Measurements from ENCODE around the gene EYS.

EYS gene

GRCh38 chr6:64010010-64010409 lies 1697.0 kb downstream of the EYS start:
- Histone ChIP-seq H3K27me3 (ENCODE audit: control insufficient read depth, insufficient read depth, low read length) (no peaks in the 10 kb centered on the region), H3K4me3 (ENCODE audit: low read depth, low read length) (no peak overlapping the region), H3K36me3 (ENCODE audit: control insufficient read depth, insufficient read depth, low read length) (no peaks in the 10 kb centered on the region), H3K4me1 (ENCODE audit: control insufficient read depth, insufficient read depth, low read length) (0 out of 2 replicates have a peak, but pooled peaks cover 3% of the 10 kb centered on the region), H3K9me3 (ENCODE audit: control insufficient read depth, insufficient read depth, low read depth, low read length) (no peaks in the 10 kb centered on the region), H3K9ac (ENCODE audit: low read length) (no peak overlapping the region), H3K27ac (ENCODE audit: low read depth, low read length) (no peak overlapping the region)

- 0 out of 2 replicates have a peak, but pooled peaks cover 2% of the 10 kb centered on the region for H3K9me3 ChIP-seq (ENCODE audit: control insufficient read depth, insufficient read depth, low read depth, low read length)
- H3K4me1 ChIP-seq (ENCODE audit: control insufficient read depth, insufficient read depth, low read length) = no peaks in the 10 kb centered on the region
- no peak overlapping the region for H3K4me3 ChIP-seq (ENCODE audit: low read depth, low read length)
- H3K36me3 ChIP-seq (ENCODE audit: control insufficient read depth, insufficient read depth, low read length) = no peaks in the 10 kb centered on the region
- H3K27me3 ChIP-seq (ENCODE audit: control insufficient read depth, insufficient read depth, low read length) = no peaks in the 10 kb centered on the region
- no peak overlapping the region for H3K27ac ChIP-seq (ENCODE audit: low read depth, low read length)
- no peak overlapping the region for H3K9ac ChIP-seq (ENCODE audit: low read length)
These were observed 1700.8 kb downstream of the EYS start for GRCh38 chr6:64006246-64006645.

- no peaks in the 10 kb centered on the region for H3K4me1 ChIP-seq (ENCODE audit: control insufficient read depth, insufficient read depth, low read length)
- H3K27ac ChIP-seq (ENCODE audit: low read depth, low read length) = no peak overlapping the region
- H3K36me3 ChIP-seq (ENCODE audit: control insufficient read depth, insufficient read depth, low read length) = no peaks in the 10 kb centered on the region
- no peak overlapping the region for H3K4me3 ChIP-seq (ENCODE audit: low read depth, low read length)
- no peaks in the 10 kb centered on the region for H3K27me3 ChIP-seq (ENCODE audit: control insufficient read depth, insufficient read depth, low read length)
- 0 out of 2 replicates have a peak, but pooled peaks cover 2% of the 10 kb centered on the region for H3K9me3 ChIP-seq (ENCODE audit: control insufficient read depth, insufficient read depth, low read depth, low read length)
- H3K9ac ChIP-seq (ENCODE audit: low read length) = no peak overlapping the region
These were observed 1706.1 kb downstream of the EYS start for GRCh38 chr6:64000818-64001491.

- Histone ChIP-seq H3K27ac (ENCODE audit: low read depth, low read length) (no peak overlapping the region), H3K9me3 (ENCODE audit: control insufficient read depth, insufficient read depth, low read depth, low read length) (no peaks in the 10 kb centered on the region), H3K4me1 (ENCODE audit: control insufficient read depth, insufficient read depth, low read length) (no peaks in the 10 kb centered on the region), H3K9ac (ENCODE audit: low read length) (no peak overlapping the region), H3K4me3 (ENCODE audit: low read depth, low read length) (no peak overlapping the region), H3K27me3 (ENCODE audit: control insufficient read depth, insufficient read depth, low read length) (no peaks in the 10 kb centered on the region), H3K36me3 (ENCODE audit: control insufficient read depth, insufficient read depth, low read length) (no peaks in the 10 kb centered on the region)
These were observed 1707.4 kb downstream of the EYS start for GRCh38 chr6:63999613-64000012.

GRCh38 chr6:63998991-63999390 lies 1708.0 kb downstream of the EYS start:
- no peaks in the 10 kb centered on the region for H3K27me3 ChIP-seq (ENCODE audit: control insufficient read depth, insufficient read depth, low read length)
- H3K4me3 ChIP-seq (ENCODE audit: low read depth, low read length) = no peak overlapping the region
- H3K27ac ChIP-seq (ENCODE audit: low read depth, low read length) = no peak overlapping the region
- no peaks in the 10 kb centered on the region for H3K9me3 ChIP-seq (ENCODE audit: control insufficient read depth, insufficient read depth, low read depth, low read length)
- no peak overlapping the region for H3K9ac ChIP-seq (ENCODE audit: low read length)
- no peaks in the 10 kb centered on the region for H3K36me3 ChIP-seq (ENCODE audit: control insufficient read depth, insufficient read depth, low read length)
- no peaks in the 10 kb centered on the region for H3K4me1 ChIP-seq (ENCODE audit: control insufficient read depth, insufficient read depth, low read length)

- Histone ChIP-seq H3K36me3 (ENCODE audit: control insufficient read depth, insufficient read depth, low read length) (no peaks in the 10 kb centered on the region), H3K4me1 (ENCODE audit: control insufficient read depth, insufficient read depth, low read length) (no peaks in the 10 kb centered on the region), H3K9ac (ENCODE audit: low read length) (no peak overlapping the region), H3K9me3 (ENCODE audit: control insufficient read depth, insufficient read depth, low read depth, low read length) (no peaks in the 10 kb centered on the region), H3K27me3 (ENCODE audit: control insufficient read depth, insufficient read depth, low read length) (no peaks in the 10 kb centered on the region), H3K27ac (ENCODE audit: low read depth, low read length) (no peak overlapping the region), H3K4me3 (ENCODE audit: low read depth, low read length) (no peak overlapping the region)
These were observed 1709.3 kb downstream of the EYS start for GRCh38 chr6:63997734-63998133.

- Histone ChIP-seq H3K36me3 (ENCODE audit: control insufficient read depth, insufficient read depth, low read length) (no peaks in the 10 kb centered on the region), H3K27me3 (ENCODE audit: control insufficient read depth, insufficient read depth, low read length) (no peaks in the 10 kb centered on the region), H3K4me1 (ENCODE audit: control insufficient read depth, insufficient read depth, low read length) (no peaks in the 10 kb centered on the region), H3K9me3 (ENCODE audit: control insufficient read depth, insufficient read depth, low read depth, low read length) (no peaks in the 10 kb centered on the region), H3K9ac (ENCODE audit: low read length) (no peak overlapping the region), H3K4me3 (ENCODE audit: low read depth, low read length) (no peak overlapping the region), H3K27ac (ENCODE audit: low read depth, low read length) (no peak overlapping the region)
These were observed 1709.8 kb downstream of the EYS start for GRCh38 chr6:63997221-63997620.

- Histone ChIP-seq H3K4me3 (ENCODE audit: low read depth, low read length) (no peak overlapping the region), H3K27me3 (ENCODE audit: control insufficient read depth, insufficient read depth, low read length) (no peaks in the 10 kb centered on the region), H3K27ac (ENCODE audit: low read depth, low read length) (no peak overlapping the region), H3K9me3 (ENCODE audit: control insufficient read depth, insufficient read depth, low read depth, low read length) (no peaks in the 10 kb centered on the region), H3K36me3 (ENCODE audit: control insufficient read depth, insufficient read depth, low read length) (no peaks in the 10 kb centered on the region), H3K9ac (ENCODE audit: low read length) (no peak overlapping the region), H3K4me1 (ENCODE audit: control insufficient read depth, insufficient read depth, low read length) (no peaks in the 10 kb centered on the region)
These were observed 1721.8 kb downstream of the EYS start for GRCh38 chr6:63985223-63985622.

GRCh38 chr6:63975699-63976098 lies 1731.3 kb downstream of the EYS start:
- H3K27me3 ChIP-seq (ENCODE audit: control insufficient read depth, insufficient read depth, low read length) = no peaks in the 10 kb centered on the region
- no peak overlapping the region for H3K27ac ChIP-seq (ENCODE audit: low read depth, low read length)
- no peak overlapping the region for H3K4me3 ChIP-seq (ENCODE audit: low read depth, low read length)
- H3K4me1 ChIP-seq (ENCODE audit: control insufficient read depth, insufficient read depth, low read length) = no peaks in the 10 kb centered on the region
- no peak overlapping the region for H3K9ac ChIP-seq (ENCODE audit: low read length)
- H3K9me3 ChIP-seq (ENCODE audit: control insufficient read depth, insufficient read depth, low read depth, low read length) = no peaks in the 10 kb centered on the region
- no peaks in the 10 kb centered on the region for H3K36me3 ChIP-seq (ENCODE audit: control insufficient read depth, insufficient read depth, low read length)

GRCh38 chr6:63968650-63969049 lies 1738.4 kb downstream of the EYS start:
- H3K27ac ChIP-seq (ENCODE audit: low read depth, low read length) = no peak overlapping the region
- H3K27me3 ChIP-seq (ENCODE audit: control insufficient read depth, insufficient read depth, low read length) = no peaks in the 10 kb centered on the region
- H3K4me1 ChIP-seq (ENCODE audit: control insufficient read depth, insufficient read depth, low read length) = peaks cover 15% of the 10 kb centered on the region
- no peak overlapping the region for H3K9ac ChIP-seq (ENCODE audit: low read length)
- H3K36me3 ChIP-seq (ENCODE audit: control insufficient read depth, insufficient read depth, low read length) = no peaks in the 10 kb centered on the region
- no peak overlapping the region for H3K4me3 ChIP-seq (ENCODE audit: low read depth, low read length)
- no peaks in the 10 kb centered on the region for H3K9me3 ChIP-seq (ENCODE audit: control insufficient read depth, insufficient read depth, low read depth, low read length)

- peak overlapping the region; percentile 66 for H3K27ac ChIP-seq (ENCODE audit: low read depth, low read length)
- H3K9ac ChIP-seq (ENCODE audit: low read length) = no peak overlapping the region
- peak overlapping the region; percentile 22; the same call in 1 of the 2 replicates for H3K4me3 ChIP-seq (ENCODE audit: low read depth, low read length)
- H3K4me1 ChIP-seq (ENCODE audit: control insufficient read depth, insufficient read depth, low read length) = peaks cover 20% of the 10 kb centered on the region
- no peaks in the 10 kb centered on the region for H3K27me3 ChIP-seq (ENCODE audit: control insufficient read depth, insufficient read depth, low read length)
- peaks cover 10% of the 10 kb centered on the region for H3K9me3 ChIP-seq (ENCODE audit: control insufficient read depth, insufficient read depth, low read depth, low read length)
- no peaks in the 10 kb centered on the region for H3K36me3 ChIP-seq (ENCODE audit: control insufficient read depth, insufficient read depth, low read length)
These were observed 1742.7 kb downstream of the EYS start for GRCh38 chr6:63964366-63964765.
